LNCAP (cell line): Measurements from ENCODE around the gene SEC14L6.

Experiments used
- TF ChIP-seq, protein P1 (sequence below): fragments of 450-650 bp; IDR thresholded peaks from 2 replicates; pipeline ENCODE4 v1.5.1; 2017; ENCODE audit warnings: mild to moderate bottlenecking

SEC14L6 gene

GRCh38 chr22:30582051-30582450, 35.5 kb upstream of the SEC14L6 start:
- TF ChIP-seq, protein P1, sequence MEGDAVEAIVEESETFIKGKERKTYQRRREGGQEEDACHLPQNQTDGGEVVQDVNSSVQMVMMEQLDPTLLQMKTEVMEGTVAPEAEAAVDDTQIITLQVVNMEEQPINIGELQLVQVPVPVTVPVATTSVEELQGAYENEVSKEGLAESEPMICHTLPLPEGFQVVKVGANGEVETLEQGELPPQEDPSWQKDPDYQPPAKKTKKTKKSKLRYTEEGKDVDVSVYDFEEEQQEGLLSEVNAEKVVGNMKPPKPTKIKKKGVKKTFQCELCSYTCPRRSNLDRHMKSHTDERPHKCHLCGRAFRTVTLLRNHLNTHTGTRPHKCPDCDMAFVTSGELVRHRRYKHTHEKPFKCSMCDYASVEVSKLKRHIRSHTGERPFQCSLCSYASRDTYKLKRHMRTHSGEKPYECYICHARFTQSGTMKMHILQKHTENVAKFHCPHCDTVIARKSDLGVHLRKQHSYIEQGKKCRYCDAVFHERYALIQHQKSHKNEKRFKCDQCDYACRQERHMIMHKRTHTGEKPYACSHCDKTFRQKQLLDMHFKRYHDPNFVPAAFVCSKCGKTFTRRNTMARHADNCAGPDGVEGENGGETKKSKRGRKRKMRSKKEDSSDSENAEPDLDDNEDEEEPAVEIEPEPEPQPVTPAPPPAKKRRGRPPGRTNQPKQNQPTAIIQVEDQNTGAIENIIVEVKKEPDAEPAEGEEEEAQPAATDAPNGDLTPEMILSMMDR: no peak

- TF ChIP-seq, protein P1: no peak
These were observed 34.4 kb upstream of the SEC14L6 start for GRCh38 chr22:30580896-30581295.

GRCh38 chr22:30578481-30578880, 31.9 kb upstream of the SEC14L6 start:
- TF ChIP-seq, protein P1: no peak

DNA sequence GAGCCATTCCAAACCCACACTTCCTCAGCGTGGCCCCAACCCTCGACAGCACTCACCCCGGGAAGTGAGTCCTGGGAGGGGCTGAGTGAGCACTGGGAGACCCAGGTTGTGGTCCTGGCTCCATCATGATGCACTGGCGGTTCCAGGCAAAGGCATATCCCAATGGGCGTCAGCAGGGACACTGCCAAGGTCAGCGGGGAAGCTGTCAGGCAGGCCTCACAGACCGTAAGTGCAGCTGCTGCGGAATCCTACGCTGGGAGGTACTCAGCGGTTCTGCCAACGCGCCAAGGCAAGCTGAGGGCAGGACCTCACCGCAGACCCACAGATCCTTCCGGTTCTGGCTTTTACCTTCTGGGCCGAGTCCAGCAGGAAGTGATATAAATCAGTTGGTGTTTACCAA, 29.3 kb upstream of the SEC14L6 start:
- TF ChIP-seq, protein P1: no peak

DNA sequence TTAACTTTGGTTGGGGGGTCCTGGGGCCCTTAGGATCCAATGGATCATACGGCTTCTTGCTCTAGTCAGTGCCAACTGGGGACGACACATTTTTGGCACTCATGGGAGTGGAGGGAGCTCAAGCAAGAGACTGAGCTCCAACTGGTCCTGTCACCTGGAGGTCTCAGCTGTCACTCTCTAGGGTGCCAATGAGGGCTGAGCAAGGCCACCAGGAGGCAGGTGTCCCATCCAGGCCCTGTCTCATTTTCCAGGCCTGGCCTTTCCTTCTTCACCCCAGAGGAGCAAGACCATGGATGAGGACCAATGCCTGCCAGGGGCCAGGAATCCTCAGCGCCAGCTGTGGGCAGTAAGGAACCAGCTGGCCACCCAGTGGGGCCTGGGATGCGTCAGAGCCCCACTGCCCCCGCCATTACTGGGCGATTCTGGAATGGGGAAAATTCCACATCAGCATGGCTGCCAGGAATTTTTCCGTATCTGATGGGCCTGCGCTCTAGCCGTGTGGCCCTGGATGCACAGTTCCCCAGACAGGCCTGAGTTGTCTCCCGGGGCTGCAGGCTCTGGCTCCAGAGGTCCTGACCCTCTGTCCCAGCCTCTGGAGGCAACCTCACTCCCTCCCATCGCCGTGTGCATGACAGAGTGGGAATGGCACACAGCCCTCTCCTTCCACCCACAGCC, 28.6 kb upstream of the SEC14L6 start:
- TF ChIP-seq, protein P1: no peak

DNA sequence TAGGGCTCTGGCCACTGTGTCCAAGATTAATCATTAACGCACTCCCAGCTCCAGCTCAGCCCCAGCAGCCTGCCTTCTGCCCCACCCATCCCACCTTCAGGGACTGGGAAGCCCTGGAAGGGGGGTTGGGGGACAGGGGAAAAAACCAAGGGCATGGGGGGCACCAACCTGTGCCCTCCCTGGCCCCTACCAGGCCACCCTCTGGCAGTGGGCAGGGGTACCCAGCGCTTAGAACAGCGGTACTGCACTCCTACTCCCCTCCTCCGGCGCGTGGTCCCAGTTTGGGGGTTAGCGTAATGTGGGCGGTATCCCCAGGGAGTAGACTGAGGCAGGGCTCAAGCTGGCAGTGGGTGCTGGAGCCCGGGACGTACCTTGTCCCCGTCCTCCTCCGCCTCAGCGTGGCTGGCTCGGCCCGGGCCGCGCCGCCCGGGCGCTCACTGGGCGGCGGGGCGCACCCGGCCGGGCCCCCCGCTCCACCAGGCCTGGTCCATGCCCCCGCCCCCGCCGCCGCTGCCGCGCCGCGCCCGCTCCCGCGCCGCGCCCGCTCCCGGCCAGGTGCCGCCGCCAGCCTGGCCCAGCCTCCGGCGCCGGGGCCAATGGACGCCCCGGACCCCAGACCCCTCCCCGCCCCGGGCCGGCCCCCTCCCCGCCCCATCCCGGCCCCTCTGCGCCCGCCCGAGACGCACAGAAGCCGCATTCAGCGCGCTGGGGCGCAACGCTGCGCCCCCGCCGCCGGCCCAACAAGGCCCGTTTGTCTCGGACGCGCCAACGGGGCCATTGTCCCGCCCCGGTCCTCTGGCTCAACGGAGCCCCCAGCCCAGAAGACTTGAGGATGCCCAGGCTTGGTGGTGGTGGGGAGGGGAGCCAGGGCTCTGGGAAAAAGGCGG, 27.8 kb upstream of the SEC14L6 start, which contains the start of gene GAL3ST1:
GAL3ST1 (minus strand) TSS at position 571 of the 887 bp plus-strand sequence. CDS start 17,273 bp downstream, outside the sequence.
- TF ChIP-seq, protein P1: no peak

DNA sequence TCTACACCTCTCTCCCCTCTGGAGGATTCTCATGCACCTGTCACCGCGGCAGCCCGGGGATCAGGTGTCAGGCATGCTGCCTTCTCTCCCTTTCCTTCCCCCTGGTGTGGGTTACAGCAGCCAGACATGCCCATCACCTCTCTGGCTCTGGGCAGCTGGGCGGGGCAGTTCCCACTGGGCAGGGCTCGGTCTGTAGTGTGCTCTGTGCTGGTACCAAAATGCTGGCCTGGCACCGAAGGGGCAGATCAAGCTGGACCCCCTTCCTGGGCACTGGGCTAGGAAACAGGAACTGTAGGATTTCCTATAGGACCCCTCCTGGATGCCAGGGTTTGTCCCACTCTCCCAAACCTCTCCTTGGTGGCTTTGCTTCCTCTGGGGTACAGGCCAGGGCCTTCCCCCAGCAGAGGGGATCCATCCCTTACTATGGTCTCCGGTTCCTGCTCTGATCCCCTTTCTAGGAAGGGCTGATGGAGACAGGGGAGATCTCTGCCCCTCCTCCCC, 27.1 kb upstream of the SEC14L6 start:
- TF ChIP-seq, protein P1: no peak
